NCI-H2227 treated with DMSO at 0.1 percent for 48 hours (cell line): ENCODE measurements around the gene APBA2.
"Not testable (repeated sequence)": the region's sequence is repeated elsewhere in the genome, so short reads cannot be mapped to it uniquely, and the experiment has no call there.

Experiments
- DNase-seq: peaks from one replicate; lab custom pipeline; 2025; lab: John Stamatoyannopoulos, UW

Gene APBA2

DNA sequence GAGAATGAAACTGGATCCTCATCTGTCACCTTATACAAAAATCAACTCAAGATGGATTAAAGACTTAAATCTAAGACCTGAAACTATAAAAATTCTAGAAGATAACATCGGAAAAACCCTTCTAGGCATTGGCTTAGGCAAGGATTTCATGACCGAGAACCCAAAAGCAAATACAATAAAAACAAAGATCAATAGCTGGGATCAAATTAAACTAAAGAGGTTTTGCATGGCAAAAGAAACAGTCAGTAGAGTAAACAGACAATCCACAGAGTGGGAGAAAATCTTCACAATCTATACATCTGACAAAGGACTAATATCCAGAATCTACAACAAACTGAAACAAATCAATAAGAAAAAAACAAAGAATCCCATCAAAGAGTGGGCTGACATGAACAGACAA lies 281.3 kb downstream of the APBA2 start:
- not testable (repeated sequence) for DNase-seq
